ENCODE results near the gene SLC33A1.

The SLC33A1 gene

DNA sequence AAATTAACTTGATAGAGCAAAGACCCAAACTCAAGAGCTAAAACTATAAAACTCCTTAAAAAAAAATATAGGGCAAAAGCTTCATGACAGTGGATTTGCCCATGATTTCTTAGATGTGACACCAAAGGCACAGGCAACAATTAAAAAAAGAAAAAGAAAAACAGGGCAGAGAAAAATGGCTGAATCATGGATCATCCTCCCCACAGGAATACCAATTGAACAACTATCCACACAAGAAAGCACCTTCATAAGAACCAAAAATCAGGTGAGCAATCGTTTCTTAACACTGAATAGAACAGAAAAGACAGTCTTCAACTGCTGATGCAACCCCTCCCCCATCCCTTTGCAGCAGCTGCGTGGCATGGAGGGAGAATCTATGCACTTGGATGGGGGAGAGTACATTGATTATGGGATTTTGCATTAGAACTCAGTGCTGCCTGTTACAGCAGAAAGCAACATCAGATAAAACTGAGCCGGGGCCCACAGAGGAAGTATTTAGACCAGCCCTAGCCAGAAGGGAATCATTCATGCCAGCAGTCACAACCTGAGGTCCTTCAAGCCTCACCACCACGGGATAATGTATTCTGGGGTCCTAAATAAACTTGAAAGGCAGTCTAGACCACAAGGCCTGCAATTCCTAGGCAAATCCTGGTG lies 63.8 kb downstream of the SLC33A1 start:
- DNase-seq (ENCODE audit: low read depth) = no peak

DNA sequence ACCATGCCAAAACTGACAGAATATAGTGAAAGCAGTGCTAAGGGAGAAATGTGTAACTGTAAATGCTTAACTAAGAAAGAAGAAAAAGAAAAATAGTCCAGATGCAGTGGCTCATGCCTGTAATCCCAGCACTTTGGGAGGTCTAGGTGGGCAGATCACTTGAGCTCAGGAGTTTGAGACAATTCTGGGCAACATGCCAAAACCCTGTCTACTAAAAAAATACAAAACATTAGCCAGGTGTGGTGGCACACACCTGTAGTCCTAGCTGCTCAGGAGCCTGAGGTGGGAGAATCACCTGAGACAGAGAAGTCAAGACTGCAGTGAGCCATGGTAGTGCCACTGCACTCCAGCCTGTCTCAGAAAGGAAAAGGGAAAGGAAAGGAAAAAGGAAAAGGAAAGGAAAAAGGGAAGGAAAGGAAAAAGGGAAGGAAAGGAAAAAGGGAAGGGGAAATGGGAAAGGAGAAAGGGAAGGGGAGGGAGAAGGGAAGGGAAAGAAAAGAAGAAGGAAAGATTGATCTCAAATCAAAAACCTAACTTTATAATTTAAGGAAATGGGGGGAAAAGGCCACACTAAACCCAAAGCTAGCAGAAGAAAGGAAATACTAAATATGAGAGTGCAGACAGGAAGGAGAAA lies 68.4 kb downstream of the SLC33A1 start:
- no peak for DNase-seq (ENCODE audit: low read depth)

DNA sequence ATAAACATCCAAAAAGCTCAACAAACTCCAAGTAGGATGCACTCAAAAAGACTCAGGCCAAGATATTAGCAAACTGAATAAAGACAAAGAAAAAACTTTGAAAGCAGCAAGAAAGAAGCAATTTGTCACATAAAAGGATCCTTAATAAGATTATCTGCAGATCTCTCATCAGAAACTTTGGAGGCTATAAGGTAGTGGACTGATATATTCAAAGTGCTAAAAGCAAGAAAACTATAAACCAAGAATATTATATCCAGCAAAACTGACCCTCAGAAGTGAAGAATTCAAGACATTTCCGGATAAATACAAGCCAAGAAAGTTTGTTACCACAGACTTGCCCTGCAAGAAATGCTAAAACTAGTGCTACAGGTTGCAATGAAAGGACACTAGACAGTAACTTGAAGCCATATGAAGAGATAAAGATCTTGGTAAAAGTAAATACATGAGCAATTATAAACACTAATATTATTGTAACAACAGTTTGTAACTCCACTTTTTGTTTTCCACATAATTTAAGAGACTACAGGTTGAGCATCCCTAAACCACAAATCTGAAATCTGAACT lies 71.8 kb downstream of the SLC33A1 start:
- no peak for DNase-seq (ENCODE audit: low read depth)

DNA sequence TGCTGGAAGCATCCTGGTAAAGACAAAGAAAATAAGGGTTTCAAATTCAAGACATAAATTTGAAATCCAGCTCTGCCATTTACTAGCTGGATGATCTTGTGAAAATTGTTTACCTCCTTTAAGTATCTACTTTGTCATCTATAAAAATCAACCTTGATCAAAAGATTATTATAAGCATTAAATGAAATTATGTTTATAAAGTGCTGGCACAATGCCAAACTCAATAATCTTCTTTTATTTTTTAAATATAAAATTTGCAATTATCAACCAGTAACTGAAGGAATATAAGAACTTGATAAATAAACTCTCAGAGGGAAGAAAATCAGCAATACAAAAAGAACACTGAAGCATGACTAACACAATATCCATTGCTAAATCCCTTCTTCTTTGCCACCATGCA lies 73.9 kb downstream of the SLC33A1 start:
- DNase-seq (ENCODE audit: low read depth) = no peak

DNA sequence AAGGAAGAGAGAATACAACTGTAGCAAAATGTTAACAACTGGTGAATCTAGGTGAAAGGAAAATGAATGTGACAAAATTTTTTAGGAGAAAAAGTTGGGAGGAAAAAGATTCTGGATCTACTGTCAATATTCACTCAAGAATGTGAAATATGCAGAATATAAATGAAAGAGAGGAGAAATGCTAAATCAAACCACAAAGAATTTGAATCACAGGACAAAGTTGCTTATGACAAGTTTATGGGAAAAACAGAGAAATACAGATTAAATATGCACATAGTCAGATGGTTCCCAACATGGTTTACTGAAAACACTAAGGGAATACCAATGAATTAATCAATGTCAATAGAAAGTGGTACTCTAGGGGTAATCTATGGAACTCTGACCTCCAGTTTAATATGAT lies 75.8 kb downstream of the SLC33A1 start:
- no peak for DNase-seq (ENCODE audit: low read depth)

DNA sequence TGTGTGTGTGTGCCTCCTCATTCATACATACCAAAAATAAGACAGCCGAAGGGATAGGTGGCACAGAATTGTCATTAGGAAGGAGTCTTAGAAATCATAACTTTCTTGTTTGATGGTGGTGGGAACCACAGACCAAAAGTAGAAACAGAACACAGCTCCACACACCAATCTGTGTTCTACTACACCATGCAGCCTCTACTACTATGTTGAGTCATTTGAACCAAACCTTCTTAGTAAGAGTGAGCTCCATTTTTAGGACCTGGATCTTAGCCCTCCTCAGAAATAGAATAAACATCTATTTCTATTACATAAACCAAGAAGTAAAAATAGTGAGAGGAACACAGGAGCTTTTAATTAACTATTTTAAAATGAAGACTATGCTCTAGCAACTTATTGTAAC lies 81.4 kb downstream of the SLC33A1 start:
- DNase-seq (ENCODE audit: low read depth) = no peak

DNA sequence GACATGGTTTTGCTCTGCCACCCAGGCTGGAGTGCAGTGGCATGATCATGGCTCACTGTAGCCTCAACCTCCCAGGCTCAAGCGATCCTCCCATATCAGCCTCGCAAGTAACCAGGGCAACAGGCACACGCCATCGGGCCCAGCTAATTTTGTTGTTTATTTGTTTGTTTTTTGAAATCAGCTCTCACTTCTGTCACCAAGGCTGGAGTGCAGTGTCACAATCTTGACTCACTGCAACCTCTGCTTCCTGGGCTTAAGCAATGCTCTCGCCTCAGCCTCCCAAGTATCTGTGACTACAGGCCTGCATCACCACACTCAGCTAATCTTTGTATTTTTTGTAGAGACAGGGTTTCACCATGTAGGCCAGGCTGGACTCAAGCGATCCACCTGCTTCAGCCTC lies 83.1 kb downstream of the SLC33A1 start:
- DNase-seq (ENCODE audit: low read depth) = no peak

Measured in stimulated activated CD8-positive, alpha-beta memory T cell treated with anti-CD3 and anti-CD28 coated beads, Interleukin-15, amount 100 ng/mL, for 1 hour (primary cell).